Measurements from ENCODE around the gene SDK2. TPM values are rescaled to one million over a fixed set of nuclear protein-coding genes. Genes with fewer than 3 reads are reported as not detected.
A peak's percentile ranks its signal among the peaks of the same experiment; 100 is the strongest.

SDK2 gene
- total RNA-seq, 1 experiment from 2014 or later = 0.67 TPM

DNA sequence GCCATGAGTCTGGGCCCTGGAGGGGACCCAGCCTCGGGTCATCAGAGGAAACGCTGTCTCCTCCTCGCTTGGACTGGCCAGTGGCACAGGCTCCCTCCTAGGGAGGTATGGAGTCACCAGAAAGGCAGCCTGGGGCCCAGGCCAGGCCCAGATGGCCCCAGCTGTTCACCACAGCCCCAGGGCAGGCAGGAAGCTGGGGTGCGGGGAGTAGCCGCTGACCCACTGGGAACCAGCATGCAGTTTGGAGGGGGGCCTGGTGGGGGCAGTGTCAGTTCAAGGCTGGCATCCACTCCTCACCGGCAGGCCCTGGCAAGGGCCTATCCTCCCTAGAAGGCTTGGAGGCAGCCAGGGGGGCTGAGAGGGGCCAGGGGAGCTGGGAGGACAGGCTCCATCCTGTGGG lies 48.8 kb downstream of the SDK2 start:
- Histone ChIP-seq H3K4me3 (ENCODE audit: low read depth, low read length, poor library complexity, severe bottlenecking) (no peak overlapping the region), H3K36me3 (ENCODE audit: insufficient read depth, low read length, poor library complexity, severe bottlenecking) (no peaks in the 10 kb centered on the region), H3K4me1 (ENCODE audit: insufficient read depth, low read length, poor library complexity, severe bottlenecking) (no peaks in the 10 kb centered on the region), H3K9me3 (ENCODE audit: low read depth, low read length, poor library complexity, severe bottlenecking) (no peaks in the 10 kb centered on the region), H3K27ac (ENCODE audit: low read depth, low read length, poor library complexity, severe bottlenecking) (no peak overlapping the region), H3K27me3 (replicated peaks; ENCODE audit: insufficient read depth, low read depth, low read length, poor library complexity) (no peaks in the 10 kb centered on the region)
- TF ChIP-seq, protein P1, sequence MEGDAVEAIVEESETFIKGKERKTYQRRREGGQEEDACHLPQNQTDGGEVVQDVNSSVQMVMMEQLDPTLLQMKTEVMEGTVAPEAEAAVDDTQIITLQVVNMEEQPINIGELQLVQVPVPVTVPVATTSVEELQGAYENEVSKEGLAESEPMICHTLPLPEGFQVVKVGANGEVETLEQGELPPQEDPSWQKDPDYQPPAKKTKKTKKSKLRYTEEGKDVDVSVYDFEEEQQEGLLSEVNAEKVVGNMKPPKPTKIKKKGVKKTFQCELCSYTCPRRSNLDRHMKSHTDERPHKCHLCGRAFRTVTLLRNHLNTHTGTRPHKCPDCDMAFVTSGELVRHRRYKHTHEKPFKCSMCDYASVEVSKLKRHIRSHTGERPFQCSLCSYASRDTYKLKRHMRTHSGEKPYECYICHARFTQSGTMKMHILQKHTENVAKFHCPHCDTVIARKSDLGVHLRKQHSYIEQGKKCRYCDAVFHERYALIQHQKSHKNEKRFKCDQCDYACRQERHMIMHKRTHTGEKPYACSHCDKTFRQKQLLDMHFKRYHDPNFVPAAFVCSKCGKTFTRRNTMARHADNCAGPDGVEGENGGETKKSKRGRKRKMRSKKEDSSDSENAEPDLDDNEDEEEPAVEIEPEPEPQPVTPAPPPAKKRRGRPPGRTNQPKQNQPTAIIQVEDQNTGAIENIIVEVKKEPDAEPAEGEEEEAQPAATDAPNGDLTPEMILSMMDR (conservative IDR thresholded peaks at IDR 0.05; ENCODE audit: low read depth, low read length) = peak; percentile 48
- no peak for TF ChIP-seq EZH2 (IDR thresholded peaks at IDR 0.05; ENCODE audit: borderline replicate concordance, low read depth, low read length, poor library complexity, severe bottlenecking)
- intact Hi-C loops (cut with micrococcal nuclease; ENCODE audit: unreplicated experiment) = no loop called here
- peak; percentile 15 for DNase-seq (ENCODE audit: low spot score)
- BruUV-seq (replicated peaks) = no TSS peak
- POLR2A ChIA-PET (ENCODE audit: low non-redundant PET) = no interaction called here
- CTCF ChIA-PET = no interaction called here

DNA sequence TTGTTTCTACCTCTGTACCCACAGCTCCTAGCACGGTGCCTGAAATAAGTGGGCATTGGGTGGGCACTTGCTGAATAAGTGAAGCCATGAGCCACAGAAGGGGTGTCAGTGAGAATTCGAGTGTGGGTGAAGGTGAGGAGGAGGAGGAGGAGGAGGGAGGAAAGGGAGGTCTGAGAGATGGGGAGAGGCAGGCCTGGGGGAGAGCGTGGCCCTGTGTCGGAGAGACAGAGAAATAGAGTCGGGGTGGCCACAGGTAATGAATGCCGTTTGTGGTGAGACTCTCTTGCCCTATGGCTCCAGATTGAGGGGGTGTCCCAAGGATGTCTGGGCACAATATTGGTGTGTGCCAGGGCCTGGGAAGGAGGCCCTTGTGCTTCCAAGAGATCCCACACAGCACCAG lies 49.2 kb downstream of the SDK2 start:
- ChIA-PET POLR2A (ENCODE audit: low non-redundant PET) (no interaction called here), CTCF (no interaction called here)
- H3K27me3 ChIP-seq (replicated peaks; ENCODE audit: insufficient read depth, low read depth, low read length, poor library complexity) = no peaks in the 10 kb centered on the region
- H3K4me3 ChIP-seq (ENCODE audit: low read depth, low read length, poor library complexity, severe bottlenecking) = no peak overlapping the region
- H3K9me3 ChIP-seq (ENCODE audit: low read depth, low read length, poor library complexity, severe bottlenecking) = no peaks in the 10 kb centered on the region
- H3K27ac ChIP-seq (ENCODE audit: low read depth, low read length, poor library complexity, severe bottlenecking) = no peak overlapping the region
- intact Hi-C loops (cut with micrococcal nuclease; ENCODE audit: unreplicated experiment) = no loop called here
- BruUV-seq (replicated peaks) = no TSS peak
- TF ChIP-seq EZH2 (IDR thresholded peaks at IDR 0.05; ENCODE audit: borderline replicate concordance, low read depth, low read length, poor library complexity, severe bottlenecking) = no peak
- H3K36me3 ChIP-seq (ENCODE audit: insufficient read depth, low read length, poor library complexity, severe bottlenecking) = no peaks in the 10 kb centered on the region
- H3K4me1 ChIP-seq (ENCODE audit: insufficient read depth, low read length, poor library complexity, severe bottlenecking) = no peaks in the 10 kb centered on the region
- no peak for DNase-seq (ENCODE audit: low spot score)

DNA sequence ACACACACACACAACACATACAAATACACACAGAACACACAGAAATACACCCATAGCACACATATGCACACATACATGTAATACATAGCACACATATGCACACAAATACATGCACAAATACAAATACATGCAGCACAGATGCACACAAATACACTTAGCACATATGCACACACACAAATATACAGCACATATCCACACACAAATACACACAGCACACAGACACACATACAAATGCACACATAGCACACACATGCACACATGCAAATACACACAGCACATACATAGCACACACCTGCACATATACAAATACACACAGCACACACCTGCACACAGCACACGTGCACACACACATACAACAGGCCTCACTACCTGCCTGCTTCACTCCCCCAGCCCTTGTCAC lies 49.6 kb downstream of the SDK2 start:
- ChIA-PET CTCF (no interaction called here), POLR2A (ENCODE audit: low non-redundant PET) (no interaction called here)
- H3K36me3 ChIP-seq (ENCODE audit: insufficient read depth, low read length, poor library complexity, severe bottlenecking) = no peaks in the 10 kb centered on the region
- H3K4me1 ChIP-seq (ENCODE audit: insufficient read depth, low read length, poor library complexity, severe bottlenecking) = no peaks in the 10 kb centered on the region
- no peak overlapping the region for H3K27ac ChIP-seq (ENCODE audit: low read depth, low read length, poor library complexity, severe bottlenecking)
- intact Hi-C loops (cut with micrococcal nuclease; ENCODE audit: unreplicated experiment) = no loop called here
- no peaks in the 10 kb centered on the region for H3K27me3 ChIP-seq (replicated peaks; ENCODE audit: insufficient read depth, low read depth, low read length, poor library complexity)
- DNase-seq (ENCODE audit: low spot score) = no peak
- H3K9me3 ChIP-seq (ENCODE audit: low read depth, low read length, poor library complexity, severe bottlenecking) = no peaks in the 10 kb centered on the region
- H3K4me3 ChIP-seq (ENCODE audit: low read depth, low read length, poor library complexity, severe bottlenecking) = no peak overlapping the region
- TF ChIP-seq, protein P1 (conservative IDR thresholded peaks at IDR 0.05; ENCODE audit: low read depth, low read length) = no peak
- TF ChIP-seq EZH2 (IDR thresholded peaks at IDR 0.05; ENCODE audit: borderline replicate concordance, low read depth, low read length, poor library complexity, severe bottlenecking) = no peak
- BruUV-seq (replicated peaks) = no TSS peak

DNA sequence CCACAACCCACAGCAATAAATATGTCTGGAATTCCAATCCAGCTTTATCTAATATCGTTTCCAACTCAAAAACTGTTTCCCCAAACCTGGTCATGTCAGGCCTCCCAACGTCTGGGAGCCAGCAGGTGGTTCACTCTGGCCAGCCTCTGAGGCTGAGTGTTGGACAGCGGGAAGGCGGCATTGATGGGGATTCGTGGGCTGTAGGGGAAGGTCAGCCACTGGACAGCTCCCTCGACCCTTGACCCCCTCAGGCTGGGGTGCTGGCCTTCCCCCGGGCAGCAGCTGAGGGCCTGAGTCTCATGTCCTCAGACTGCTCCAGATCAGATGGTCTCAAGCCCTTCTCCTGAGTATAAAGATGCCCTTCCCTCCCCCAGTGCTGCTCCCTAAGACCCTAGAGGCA lies 50.2 kb downstream of the SDK2 start:
- POLR2A ChIA-PET (ENCODE audit: low non-redundant PET) = no interaction called here
- BruUV-seq (replicated peaks) = no TSS peak
- no peaks in the 10 kb centered on the region for H3K36me3 ChIP-seq (ENCODE audit: insufficient read depth, low read length, poor library complexity, severe bottlenecking)
- no peaks in the 10 kb centered on the region for H3K27me3 ChIP-seq (replicated peaks; ENCODE audit: insufficient read depth, low read depth, low read length, poor library complexity)
- no peaks in the 10 kb centered on the region for H3K4me1 ChIP-seq (ENCODE audit: insufficient read depth, low read length, poor library complexity, severe bottlenecking)
- no peak for DNase-seq (ENCODE audit: low spot score)
- no peak for TF ChIP-seq EZH2 (IDR thresholded peaks at IDR 0.05; ENCODE audit: borderline replicate concordance, low read depth, low read length, poor library complexity, severe bottlenecking)
- TF ChIP-seq, protein P1 (conservative IDR thresholded peaks at IDR 0.05; ENCODE audit: low read depth, low read length) = no peak
- intact Hi-C loops (cut with micrococcal nuclease; ENCODE audit: unreplicated experiment) = no loop called here
- H3K9me3 ChIP-seq (ENCODE audit: low read depth, low read length, poor library complexity, severe bottlenecking) = no peaks in the 10 kb centered on the region
- no peak overlapping the region for H3K4me3 ChIP-seq (ENCODE audit: low read depth, low read length, poor library complexity, severe bottlenecking)
- CTCF ChIA-PET = no interaction called here
- no peak overlapping the region for H3K27ac ChIP-seq (ENCODE audit: low read depth, low read length, poor library complexity, severe bottlenecking)
